ENCODE data around the gene GDA.

The GDA gene

GRCh38 chr9:72151104-72151503, 1.9 kb downstream of the GDA start:
- DNase-seq, result no peak

DNA sequence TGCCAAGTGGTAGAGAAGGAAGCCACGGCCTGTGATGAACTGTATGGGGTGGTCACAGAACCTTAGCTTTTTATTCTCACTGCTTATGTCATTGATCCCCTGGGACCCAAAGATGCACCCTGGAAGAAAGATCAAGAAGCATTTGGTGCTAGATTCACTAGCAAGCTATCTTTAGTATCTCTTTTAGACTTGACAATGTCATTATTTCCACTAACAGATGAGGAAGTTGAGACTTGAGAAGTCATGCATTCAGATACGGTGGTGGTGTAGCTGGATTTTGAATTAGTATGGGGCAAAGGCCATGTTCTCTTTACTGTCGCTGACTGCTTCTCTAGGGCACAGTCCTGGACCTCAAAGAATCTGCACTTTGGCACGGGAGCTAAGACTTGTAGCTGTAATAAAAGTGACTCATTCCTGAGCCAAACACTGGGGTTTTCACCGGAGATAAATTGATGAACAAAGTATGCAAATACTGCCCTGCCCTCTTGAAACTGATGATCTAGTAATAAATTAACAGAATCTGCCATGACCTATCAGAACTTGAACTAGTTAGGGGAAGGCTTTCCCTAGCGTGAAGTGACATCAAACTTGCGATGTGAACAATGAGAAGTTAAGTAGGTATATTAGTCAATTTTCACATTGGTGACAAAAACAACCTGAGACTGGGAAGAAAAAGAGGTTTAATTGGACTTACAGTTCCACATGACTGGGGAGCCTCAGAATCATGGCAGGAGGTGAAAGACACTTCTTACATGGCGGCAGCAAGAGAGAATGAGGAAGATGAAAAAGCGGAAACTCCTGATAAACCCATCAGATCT, 5.4 kb downstream of the GDA start:
- DNase-seq, result no peak

DNA sequence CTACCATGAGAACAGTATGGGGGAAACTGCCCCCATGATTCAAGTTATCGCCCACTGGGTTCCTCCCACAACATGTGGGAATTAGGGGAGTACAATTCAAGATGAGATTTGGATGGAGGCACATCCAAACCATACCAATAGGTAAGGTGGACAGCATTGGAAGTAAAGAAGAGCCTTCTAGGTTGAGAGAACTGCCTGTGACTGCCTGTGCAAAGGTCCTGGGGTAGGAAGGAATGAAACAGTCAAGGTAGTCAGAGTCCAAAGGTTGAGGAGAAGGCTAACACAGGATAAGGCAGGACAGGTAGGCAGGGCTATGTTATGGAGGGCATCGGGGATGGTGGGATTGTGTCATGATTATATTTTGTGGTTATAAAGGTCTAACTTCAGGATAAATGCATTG, 6.1 kb downstream of the GDA start:
- DNase-seq, result no peak

DNA sequence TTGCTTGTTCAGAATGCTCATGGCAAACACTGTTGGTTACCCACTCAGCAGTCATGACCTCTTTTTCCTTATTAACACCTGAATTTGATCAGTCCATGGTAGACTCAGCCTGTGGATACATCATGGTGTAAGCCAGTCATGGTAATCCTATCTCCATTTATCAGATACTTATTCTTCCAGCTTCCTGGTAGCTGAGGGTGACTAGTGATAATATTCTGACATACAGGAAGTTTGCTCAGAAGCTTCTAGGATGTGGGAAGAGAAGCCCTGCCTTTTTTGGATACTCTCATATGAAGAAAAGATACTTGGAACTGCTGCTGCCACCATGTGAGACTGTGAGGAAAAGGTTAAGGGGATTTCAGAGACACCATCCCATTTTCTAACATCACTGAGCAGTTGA, 7.3 kb downstream of the GDA start:
- DNase-seq, result no peak

GRCh38 chr9:72158680-72159079, 9.4 kb downstream of the GDA start:
- no peak for DNase-seq

GRCh38 chr9:72160446-72161123, 11.3 kb downstream of the GDA start:
- DNase-seq, result no peak

GRCh38 chr9:72165326-72165725, 16.1 kb downstream of the GDA start:
- no peak for DNase-seq

DNA sequence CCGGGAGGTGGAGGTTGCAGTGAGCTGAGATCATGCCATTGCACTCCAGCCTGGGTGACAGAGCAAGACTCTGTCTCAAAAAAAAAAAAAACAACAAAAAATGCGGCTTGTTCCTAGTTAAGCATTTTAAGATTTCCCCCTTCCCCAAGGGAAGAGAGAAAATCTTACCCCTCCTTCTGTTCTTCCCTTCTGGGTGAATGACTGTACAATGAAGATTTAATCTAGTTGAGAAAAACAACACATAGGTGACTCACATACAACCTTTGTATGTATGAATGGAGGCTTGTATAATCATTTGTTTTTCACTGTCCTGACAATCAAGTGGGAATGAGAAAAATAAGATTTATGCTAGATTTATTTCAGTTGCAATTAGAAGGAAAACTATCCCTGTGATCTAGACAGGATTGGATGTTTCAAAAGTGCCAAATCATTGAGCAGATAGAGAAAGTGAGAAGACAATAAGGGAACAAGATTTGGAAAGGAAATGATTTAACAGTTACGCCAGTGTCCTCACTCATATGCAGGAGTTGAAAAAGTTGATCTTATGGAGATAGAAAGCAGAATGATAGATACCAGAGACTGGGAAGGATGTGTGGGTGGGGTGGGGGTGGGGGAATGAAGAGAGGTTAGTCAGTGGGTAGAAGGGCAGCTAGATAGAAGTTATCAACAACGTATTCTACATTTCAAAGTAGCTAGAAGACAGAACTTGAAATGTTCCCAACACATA, 16.7 kb downstream of the GDA start:
- DNase-seq, result no peak

DNA sequence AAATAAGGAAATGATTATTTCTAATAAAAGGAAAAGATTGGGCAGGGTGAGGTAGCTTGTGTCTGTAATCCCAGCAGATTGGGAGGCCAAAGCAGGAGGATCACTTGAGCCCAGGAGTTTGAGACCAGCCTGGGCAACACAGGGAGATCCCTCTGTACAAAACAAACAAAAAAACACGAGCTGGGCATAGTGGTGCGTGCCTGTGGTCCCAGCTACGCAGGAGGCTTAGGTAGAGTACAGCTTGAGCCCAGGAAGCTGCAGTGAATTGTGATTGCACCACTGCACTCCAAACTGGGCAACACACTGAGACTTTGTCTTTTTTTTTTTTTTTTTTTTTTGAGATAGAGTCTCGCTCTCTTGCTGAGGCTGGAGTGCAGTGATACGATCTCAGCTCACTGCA, 18.8 kb downstream of the GDA start:
- no peak for DNase-seq

- no peak for DNase-seq
Observed at GRCh38 chr9:72169178-72169577, 19.9 kb downstream of the GDA start.

- DNase-seq, result no peak
Observed at GRCh38 chr9:72173080-72173479, 23.8 kb downstream of the GDA start.

DNA sequence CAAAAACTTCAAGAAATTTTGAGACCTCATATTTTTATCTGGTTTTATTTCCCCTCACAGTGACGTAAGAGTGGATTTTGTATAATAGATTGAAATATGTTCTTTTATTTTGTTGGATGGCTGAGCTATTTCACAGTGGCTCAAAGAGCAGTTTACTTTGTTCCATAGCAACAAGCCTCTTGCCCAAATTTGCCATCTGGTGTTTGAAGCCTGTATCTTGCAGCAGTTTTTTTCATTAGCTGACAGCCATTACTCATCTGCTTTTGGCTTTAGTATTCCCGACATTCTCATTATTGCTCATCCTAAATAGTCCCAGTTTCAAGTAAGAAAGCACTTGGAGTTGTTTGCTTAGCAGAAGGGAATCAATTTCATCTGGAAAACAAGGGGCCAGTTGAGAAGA, 36.3 kb downstream of the GDA start:
- DNase-seq, result no peak

- DNase-seq, result no peak
Observed at GRCh38 chr9:72187121-72187695, 38.0 kb downstream of the GDA start.

DNA sequence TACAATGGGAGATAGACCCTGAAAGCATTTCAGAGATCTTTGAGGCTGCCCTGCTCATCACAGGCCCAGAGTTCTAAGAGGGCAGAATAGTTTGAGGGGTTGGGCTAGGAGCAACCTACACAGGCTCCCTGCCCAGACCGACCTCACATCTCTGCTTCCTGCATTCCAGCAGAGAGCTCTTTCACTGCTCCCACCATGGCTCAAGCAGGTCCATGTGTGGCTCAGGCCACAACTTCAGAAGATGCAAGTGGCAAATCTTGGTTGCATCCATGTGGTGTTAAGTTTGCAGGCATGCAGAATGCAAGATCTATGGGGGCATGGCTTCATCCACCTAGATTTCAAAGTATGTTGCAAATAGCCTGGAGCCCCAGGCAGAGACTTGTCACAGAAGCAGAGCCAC, 39.0 kb downstream of the GDA start:
- DNase-seq, result no peak

DNA sequence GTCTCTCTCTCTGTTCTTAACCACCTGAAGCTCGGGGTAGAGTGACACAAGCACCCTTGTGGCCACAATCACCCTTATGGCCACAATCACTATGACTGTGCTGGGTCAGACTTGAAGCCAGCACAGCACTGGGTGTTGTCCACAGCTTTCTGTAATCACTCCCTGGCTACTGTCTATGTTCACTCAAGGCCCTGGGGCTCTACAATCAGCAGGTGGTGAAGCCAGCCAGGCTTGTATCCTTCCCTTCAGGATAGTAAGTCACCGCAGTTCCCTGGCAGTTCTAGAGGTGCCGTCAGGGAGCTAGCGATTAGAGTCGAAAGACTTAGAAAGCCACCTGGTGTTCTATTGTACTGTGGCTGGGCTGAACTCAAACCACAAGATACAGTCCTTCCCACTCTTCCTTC, 44.2 kb downstream of the GDA start:
- DNase-seq, result no peak

DNA sequence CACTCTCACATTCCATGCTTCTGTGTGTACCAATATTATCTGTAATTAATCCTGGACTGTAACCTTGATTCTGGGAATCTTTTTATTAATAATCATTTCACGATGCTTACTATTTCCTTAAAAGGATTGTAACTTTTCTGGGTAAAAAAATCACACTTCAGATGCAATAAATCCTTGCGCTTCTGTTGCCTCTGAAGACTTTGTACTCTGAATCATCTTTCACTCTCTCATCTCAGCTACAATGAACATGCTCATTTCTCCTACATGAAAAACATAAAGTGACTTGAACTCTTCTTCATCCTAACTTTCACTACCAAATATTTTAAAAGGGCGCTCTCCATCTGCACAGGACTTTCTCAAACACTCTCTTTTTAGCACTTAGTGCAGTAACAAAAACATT, 50.0 kb downstream of the GDA start:
- DNase-seq, result no peak

- DNase-seq, result no peak
Observed at GRCh38 chr9:72200452-72200851, 51.2 kb downstream of the GDA start.

DNA sequence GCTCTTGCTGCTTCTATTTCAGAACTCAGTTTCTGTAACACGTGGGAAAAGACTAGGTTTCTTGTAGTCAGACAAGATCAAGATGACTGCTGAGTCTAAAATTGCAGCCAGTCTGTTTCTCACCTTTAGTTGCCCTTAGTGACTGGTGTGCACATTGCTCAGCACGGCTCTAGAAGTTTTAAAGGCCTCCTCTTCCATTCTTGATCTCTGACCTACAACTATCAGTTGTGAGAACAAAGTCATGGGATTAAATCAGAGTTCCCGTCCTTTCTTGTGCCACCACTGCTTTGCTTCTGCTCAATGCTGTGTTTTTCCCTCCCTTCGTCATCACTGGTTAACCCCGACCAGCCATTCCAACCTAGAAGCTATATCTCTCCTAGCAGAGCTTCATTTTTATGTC, 52.8 kb downstream of the GDA start:
- DNase-seq, result no peak

DNA sequence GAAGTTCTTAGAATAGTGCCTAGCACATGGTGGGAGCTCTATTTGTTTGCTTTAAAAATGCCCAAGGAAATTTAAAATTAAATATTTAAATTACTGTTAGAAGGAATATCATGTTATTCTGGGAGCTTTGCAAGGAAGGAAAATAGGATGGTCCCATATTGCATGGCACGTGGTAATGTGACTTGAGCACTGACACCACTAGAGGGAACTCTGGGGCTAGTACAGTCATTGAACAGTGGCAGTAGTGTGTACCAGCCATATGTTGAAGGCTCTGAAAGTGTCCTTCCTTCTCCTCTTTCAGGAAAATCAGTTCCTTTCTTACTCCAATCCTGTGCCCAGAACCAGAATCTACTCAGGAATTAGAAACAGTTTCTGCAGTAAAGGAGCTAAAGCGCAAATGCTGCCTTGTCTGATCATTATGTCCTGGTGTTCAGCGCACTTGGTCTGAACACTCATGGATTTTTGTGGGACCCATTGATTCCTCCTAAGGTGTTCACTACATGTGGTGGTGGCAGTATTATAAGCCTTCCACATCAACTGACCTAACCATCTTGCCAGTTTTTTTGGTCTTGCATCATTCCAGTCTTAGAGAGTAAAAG, 54.1 kb downstream of the GDA start:
- DNase-seq, result no peak

DNA sequence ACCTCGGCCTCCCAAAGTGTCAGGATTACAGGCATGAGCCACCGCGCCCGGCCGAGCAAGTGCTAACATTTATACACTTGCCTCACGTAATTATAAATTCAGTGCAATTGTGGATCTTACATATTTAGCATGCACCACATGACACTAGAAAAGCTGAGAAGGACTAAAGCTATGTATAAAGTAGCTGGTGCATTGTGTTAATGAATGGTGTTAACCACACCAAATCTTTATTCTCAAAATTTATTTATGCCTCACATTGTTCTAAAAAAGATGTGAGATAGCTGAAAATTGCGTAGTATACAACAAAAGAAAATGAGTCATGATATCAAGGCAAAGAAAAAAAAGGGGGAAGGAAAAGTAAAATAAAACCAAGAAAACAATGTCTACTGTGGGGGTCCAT, 54.8 kb downstream of the GDA start:
- DNase-seq, result no peak

DNA sequence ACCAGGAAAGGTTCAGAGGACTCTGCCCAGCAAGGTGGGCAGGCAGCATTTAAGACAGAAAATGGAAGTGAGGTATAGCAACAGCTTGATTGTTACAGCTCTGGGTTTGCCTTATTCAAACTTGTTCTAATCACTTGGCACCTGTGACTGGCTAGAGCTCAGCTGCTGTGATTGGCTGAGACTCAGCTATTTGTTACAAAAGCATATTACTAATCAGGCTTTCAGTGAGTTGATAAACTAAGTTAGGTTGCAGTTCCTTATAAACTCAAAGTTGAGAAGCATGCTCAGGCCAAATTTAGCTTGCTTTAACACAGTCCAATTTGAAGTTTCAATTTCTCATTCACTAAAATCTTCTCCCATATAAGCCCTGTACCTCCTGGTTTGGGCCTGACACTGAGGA, 56.3 kb downstream of the GDA start:
- DNase-seq, result no peak

- peak; percentile 6 for DNase-seq
Observed at GRCh38 chr9:72207278-72207677, 58.0 kb downstream of the GDA start.

GRCh38 chr9:72210522-72210921, 61.3 kb downstream of the GDA start:
- no peak for DNase-seq
